Measurements from ENCODE around the gene CEACAM8.
"Not testable (repeated sequence)": the region's sequence is repeated elsewhere in the genome, so short reads cannot be mapped to it uniquely, and the experiment has no call there.

Gene CEACAM8

DNA sequence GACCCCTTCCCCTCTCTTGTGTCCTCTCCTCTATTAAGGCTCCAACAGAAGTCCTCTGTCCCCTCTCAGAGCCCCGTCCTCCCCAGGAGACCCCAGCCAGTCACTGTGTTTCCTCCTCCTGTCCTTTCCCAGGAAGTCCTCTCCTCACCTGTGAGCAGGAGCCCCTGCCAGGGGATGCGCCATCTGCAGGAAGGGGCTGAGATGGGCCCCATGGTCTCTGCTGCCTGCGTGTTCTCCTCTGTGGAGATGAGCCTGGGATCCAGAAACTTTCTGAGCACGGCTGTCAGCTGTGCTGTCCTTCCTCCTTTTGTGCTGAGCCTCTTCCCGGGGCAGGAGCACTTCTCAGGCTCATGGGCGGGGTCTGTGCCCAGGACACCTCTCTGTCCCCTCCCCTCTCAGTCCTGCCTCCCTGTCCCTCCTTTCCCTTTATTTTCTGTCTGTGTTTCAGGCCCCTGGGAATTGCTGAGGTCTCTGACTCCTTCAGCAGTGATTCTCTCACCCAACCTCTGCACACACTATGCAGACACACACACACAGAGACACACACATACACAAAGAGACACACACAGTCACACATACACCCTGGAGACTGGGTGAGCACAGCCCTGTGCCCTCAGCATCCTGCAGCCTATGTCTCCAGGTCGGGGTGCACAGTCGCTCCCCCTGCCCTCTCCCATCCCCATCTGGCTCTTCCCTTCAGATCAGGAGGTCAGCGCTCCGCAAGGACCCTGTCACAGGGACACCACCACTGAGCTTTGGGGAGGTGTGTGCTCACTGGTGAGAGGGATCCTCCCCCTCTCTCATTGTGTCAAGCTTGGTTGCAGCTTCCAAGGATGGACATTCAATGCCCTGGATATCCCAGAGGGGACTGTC is at the start of gene CEACAM8:
Gene CEACAM8 (minus strand): TSS at position 308 of the 873 bp plus-strand sequence. CDS start 96 bp downstream, at position 212.
- no peak for DNase-seq (ENCODE audit: low read depth, low spot score)

GRCh38 chr19:42639324-42640092 is 44.8 kb upstream of the CEACAM8 start:
- DNase-seq (ENCODE audit: low read depth, low spot score), result not testable (repeated sequence)

GRCh38 chr19:42635233-42635539 is 40.5 kb upstream of the CEACAM8 start:
- DNase-seq (ENCODE audit: low read depth, low spot score), result no peak

GRCh38 chr19:42634409-42635232 is 39.9 kb upstream of the CEACAM8 start:
- DNase-seq (ENCODE audit: low read depth, low spot score), result peak; percentile 55

GRCh38 chr19:42629191-42629590 is 34.5 kb upstream of the CEACAM8 start:
- DNase-seq (ENCODE audit: low read depth, low spot score), result no peak

DNA sequence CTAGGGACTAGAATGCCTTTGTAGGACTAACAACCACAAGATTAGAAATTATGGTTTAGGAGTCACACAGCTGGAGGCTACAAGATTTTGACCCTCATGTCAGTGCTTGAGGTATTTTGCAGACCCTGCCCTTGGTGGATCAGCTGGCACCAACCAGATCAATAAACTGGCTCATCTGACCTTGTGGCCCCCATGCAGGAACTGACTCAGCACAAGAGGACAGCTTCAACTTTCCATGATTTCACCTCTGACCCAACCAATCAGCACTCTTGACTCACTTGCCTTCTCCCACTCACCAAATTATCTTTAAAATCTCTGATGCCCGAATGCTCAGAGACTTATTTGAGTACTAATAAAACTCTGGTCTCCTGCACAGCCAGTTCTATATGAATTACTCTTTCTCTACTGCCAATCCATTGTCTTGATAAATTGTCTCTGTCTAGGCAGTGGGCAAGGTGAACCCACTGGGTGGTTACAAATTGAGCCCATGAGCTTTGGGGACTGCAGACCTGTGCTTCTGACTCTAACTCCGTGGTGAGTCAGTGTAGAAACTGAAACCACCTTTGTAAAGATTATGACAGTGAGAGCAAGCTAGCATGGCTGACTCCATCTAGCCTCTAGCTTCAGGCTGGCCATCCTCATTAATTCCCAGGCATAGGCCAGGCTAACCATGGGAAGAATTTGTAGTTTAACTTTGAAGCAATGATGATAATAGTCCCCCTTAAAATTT is 33.9 kb upstream of the CEACAM8 start:
- no peak for DNase-seq (ENCODE audit: low read depth, low spot score)

DNA sequence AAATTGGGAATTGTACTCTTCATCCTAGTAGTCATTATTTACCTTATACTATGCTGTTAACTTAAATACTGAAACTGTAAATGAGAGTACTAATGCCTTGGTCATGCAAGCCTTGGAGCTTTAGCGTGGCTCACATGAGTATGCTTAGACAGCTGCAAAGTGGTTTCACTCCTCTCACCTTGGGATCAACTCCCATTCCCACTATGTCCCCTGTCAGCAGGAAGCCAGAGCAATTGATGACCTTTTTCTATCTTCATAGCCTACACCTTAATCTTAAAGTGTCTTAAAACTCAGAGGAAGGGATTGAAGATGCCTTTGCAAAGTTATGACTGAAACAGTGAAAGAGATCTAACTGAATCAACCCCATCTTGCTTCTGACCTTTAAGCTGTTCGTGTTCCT is 33.2 kb upstream of the CEACAM8 start:
- no peak for DNase-seq (ENCODE audit: low read depth, low spot score)

DNA sequence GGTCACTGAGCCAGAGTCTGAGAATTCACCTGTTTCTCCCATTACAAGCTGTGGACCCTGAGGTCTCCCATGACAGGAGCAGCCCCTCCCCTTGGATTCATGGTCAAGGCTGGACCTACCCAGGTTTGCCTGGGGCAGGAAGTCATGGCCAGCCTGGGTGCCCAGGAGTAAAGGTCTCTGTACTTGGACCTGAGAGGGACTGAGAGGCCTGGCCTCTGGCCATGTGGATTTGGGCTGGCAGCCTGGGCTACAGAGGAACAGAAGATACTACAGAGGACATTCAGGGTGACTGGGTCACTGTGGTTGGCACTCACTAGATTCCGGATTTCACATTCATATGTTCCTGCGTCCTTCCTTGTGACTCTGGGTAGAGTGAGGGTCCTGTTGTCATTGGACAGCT is 31.5 kb upstream of the CEACAM8 start:
- DNase-seq (ENCODE audit: low read depth, low spot score), result no peak

GRCh38 chr19:42619271-42619670 is 24.5 kb upstream of the CEACAM8 start:
- DNase-seq (ENCODE audit: low read depth, low spot score), result no peak

DNA sequence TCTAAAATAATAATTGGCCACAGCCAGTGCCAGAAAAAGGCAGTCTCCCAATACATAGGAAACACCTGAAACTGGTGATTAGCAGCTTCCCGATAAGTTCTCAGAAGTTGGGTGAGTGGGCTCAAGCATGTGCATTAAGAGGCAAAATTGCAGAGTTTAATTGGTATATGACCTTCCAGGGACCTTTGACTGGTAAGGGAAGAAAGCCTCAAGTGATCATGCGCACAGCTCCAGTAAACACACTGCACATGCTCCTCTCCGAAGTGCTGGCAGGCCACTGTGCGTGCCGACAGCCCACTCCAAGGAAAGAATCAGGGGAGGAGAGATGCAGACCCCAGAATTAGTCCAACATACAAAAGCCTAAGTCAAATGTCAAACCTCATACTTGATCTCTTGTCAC is 18.9 kb upstream of the CEACAM8 start:
- DNase-seq (ENCODE audit: low read depth, low spot score), result no peak

- DNase-seq (ENCODE audit: low read depth, low spot score), result not testable (repeated sequence)
These were observed 15.7 kb upstream of the CEACAM8 start for GRCh38 chr19:42610401-42610915.

GRCh38 chr19:42606660-42607351 is 12.1 kb upstream of the CEACAM8 start:
- DNase-seq (ENCODE audit: low read depth, low spot score), result peak; percentile 84

DNA sequence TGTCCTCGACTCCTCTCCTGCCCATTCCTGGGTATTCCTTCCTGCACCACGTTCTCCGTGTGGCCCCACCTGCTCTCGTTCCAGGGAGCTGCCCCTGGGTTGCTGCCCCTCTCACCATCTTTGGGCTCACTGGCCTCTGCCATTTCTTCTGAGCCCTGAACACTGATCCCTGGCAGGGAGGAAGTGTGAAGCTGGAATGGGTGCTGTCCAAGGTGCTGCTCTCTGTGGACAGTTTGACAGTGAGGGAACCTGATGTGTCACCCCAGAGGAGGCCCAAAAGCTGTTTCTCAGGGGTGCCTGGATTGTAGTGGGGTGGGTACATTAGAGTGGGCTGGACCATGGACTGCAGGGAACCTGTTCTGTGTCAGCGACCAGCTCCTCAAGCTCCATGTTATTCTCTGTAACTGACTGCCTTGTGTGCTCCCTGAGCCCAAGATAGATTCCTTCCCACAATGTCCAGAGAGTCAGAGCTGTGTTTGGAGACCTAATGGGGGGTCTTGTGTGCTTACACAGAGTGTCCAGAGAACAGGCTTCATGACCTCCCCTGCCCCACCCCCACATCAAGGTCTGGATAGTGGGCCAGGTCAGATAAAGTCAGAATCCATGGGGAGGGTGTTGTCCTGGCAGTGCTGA is 7.2 kb upstream of the CEACAM8 start:
- peak; percentile 38 for DNase-seq (ENCODE audit: low read depth, low spot score)

DNA sequence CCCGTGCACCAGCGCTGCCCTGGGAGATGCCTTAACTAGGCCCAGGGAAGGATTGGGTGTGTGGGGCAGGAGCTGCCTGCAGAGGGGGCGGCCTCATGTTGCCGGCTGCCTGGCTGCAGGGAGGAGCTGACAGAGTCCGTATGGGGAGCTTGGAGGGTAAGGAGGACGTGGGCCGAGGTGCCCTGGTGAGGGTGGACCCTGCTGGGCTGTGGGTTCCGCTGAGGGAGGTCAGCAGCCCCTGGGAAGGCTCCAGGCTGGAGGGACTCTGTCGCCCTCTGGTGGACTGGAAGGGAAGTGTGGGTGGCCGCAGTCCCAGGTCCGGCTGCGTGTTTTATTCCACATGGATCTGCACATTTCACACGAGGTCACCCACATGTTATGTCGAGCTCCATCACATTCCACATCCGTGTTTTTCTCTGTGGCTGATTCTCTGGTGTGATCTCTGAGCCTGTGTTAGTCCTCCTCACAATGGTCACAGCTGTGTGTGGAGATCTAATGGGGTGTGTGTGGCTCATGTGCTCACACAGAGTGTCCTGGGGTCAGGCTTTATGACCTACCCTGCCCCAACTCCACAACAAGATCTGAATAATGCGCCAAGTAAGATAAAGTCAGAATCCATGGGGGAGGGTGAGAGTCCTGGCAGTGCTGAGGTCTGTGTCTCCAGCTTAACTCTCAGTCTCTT is 1.8 kb upstream of the CEACAM8 start:
- DNase-seq (ENCODE audit: low read depth, low spot score), result peak; percentile 62

DNA sequence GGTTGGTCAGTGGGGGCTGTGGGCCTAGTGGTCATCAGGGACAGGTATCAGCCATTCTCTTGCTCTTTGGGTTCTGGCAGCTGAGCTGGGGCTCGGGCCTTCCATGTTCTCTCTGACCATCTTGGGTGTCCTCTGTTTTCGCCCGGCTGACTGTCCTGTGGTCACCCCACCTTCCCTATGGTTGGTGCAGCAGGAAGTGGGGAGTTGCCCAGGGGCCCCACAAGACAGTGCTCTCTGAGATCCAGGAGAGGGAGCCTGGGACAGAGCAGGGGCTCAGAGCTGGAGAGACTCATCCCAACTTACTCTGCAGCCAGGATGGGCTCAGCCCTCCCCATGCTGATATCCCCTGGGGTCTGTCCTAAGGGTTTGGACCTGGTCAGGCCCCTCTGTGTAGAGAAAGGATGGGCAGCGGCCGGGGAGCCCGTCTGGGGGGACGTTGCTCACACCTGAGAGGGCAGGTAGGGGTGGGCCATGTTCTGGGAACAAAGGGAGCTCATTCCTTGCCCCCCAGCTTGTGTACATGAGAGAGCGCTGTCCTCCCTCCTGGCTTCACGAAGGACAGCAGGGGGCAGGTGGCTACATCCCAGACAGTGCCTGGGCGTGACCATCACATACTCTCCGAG is 937 bp upstream of the CEACAM8 start:
- no peak for DNase-seq (ENCODE audit: low read depth, low spot score)

DNA sequence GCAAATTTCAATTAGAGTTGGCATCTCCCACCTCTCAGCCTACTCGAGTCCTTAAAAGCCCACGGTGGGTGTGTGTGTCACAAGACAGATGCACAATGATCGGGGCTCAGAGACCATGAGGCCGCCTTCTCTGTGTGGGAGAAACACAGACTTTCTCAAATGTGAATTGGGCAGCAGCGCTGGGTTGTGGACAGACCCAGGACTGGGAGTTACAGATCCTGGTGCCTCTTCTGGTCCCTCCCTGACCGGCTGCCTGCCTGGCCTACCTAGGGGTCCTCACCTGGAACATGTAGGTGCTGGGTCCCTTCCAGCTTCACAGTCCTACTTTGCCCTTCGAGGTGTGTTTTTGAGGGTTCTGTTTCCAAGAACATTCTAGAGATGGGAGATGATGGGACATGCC is 4.9 kb downstream of the CEACAM8 start:
- DNase-seq (ENCODE audit: low read depth, low spot score), result no peak

DNA sequence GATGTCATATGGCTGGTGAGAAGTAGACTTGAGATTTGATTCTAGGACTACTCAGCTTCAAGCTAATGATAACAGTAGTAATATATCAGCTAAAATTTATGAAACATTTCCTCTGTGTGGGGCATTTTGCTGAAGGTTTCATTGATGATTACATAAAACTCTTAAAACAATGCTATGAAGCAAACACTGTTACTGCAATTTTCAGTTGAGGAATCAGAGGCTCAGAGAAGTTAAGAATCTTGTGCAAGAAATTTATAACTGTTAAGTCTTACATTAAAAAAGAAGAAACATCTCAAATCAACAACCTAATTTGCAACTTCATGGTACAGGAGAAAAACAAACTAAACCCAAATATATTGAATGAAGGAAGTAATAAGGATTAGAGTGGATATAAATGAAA is 10.3 kb downstream of the CEACAM8 start:
- no peak for DNase-seq (ENCODE audit: low read depth, low spot score)

- no peak for DNase-seq (ENCODE audit: low read depth, low spot score)
These were observed 17.7 kb downstream of the CEACAM8 start for GRCh38 chr19:42577016-42577415.

DNA sequence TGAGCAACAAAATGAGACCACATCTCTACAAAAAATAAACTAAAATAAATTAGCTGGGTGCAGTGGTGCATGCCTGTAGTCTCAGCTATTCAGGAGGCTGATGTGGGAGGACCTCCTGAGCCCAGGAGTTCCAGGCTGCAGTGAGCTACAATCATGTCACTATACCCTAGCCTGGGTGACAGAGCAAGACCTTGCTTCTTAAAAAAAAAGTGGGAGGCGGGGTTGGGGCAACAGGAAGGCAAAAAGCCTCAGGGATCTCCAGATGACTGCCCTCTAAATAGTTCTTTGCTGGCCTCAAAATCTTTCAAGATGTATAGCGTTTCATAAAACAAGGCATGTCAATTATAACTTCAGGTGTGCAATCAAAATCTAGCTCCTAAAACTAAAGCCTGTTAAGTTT is 18.5 kb downstream of the CEACAM8 start:
- no peak for DNase-seq (ENCODE audit: low read depth, low spot score)

All from ELF-1 (cell line).